Measurements from ENCODE around the gene ANAPC2. TPM values are rescaled to one million over a fixed set of nuclear protein-coding genes. Genes with fewer than 3 reads are reported as not detected.

Gene ANAPC2
- total and polyA plus RNA-seq, 7 donors, result 12.5 to 49.3 (median 23.2) TPM

- intact Hi-C loops (cut with DNase I), result no loop called here
- Histone ChIP-seq H3K36me3 (peaks cover 0 to 25% (median 9%) of the 10 kb centered on the region in 4 donors), H3K4me3 (no peak overlapping the region), H3K9me3 (no peaks in the 10 kb centered on the region), H3K4me1 (peaks cover 0 to 38% (median 34%) of the 10 kb centered on the region in 4 donors), H3K27me3 (no peaks in the 10 kb centered on the region), H3K27ac (no peak overlapping the region)
- 77 to 84% methylated on average over 14 of the region's 14 CpGs for WGBS, 2 donors
- DNase-seq, result no peak
- TF ChIP-seq POLR2AphosphoS5 (IDR thresholded peaks at IDR 0.05), result no peak
- TF ChIP-seq CTCF (IDR thresholded peaks at IDR 0.05), result no peak
- no peak for TF ChIP-seq EP300 (IDR thresholded peaks at IDR 0.05)
- TF ChIP-seq POLR2A (IDR thresholded peaks at IDR 0.05), result no peak
Observed at GRCh38 chr9:137193771-137194170, 5.4 kb upstream of the ANAPC2 start.

GRCh38 chr9:137192859-137193258 is 4.5 kb upstream of the ANAPC2 start:
- intact Hi-C loops (cut with DNase I), result no loop called here
- no peaks in the 10 kb centered on the region for H3K9me3 ChIP-seq
- H3K36me3 ChIP-seq, result peaks cover 0 to 25% (median 9%) of the 10 kb centered on the region in 4 donors
- H3K27me3 ChIP-seq, result no peaks in the 10 kb centered on the region
- TF ChIP-seq EP300 (IDR thresholded peaks at IDR 0.05), result no peak
- TF ChIP-seq CTCF (IDR thresholded peaks at IDR 0.05), result no peak
- TF ChIP-seq POLR2A (IDR thresholded peaks at IDR 0.05), result no peak
- no peak for TF ChIP-seq POLR2AphosphoS5 (IDR thresholded peaks at IDR 0.05)
- H3K4me3 ChIP-seq, result no peak overlapping the region
- peaks cover 0 to 33% (median 27%) of the 10 kb centered on the region in 4 donors for H3K4me1 ChIP-seq
- no peak for DNase-seq
- no peak overlapping the region for H3K27ac ChIP-seq
- WGBS, 2 donors, result 88 to 91% methylated on average over 2 of the region's 2 CpGs

GRCh38 chr9:137192448-137192780 is 4.1 kb upstream of the ANAPC2 start:
- no peak for DNase-seq
- Histone ChIP-seq H3K36me3 (peaks cover 0 to 25% (median 10%) of the 10 kb centered on the region in 4 donors), H3K27ac (no peak overlapping the region), H3K9me3 (no peaks in the 10 kb centered on the region), H3K4me1 (peaks cover 0 to 33% (median 27%) of the 10 kb centered on the region in 4 donors), H3K27me3 (no peaks in the 10 kb centered on the region), H3K4me3 (no peak overlapping the region)
- TF ChIP-seq POLR2A (IDR thresholded peaks at IDR 0.05) (no peak), EP300 (IDR thresholded peaks at IDR 0.05) (no peak), CTCF (IDR thresholded peaks at IDR 0.05) (no peak), POLR2AphosphoS5 (IDR thresholded peaks at IDR 0.05) (no peak)
- WGBS, 2 donors, result 80 to 91% methylated on average over 10 of the region's 10 CpGs
- intact Hi-C loops (cut with DNase I), result no loop called here

- no peak for DNase-seq
- Histone ChIP-seq H3K4me3 (no peak overlapping the region), H3K4me1 (peaks cover 0 to 37% (median 31%) of the 10 kb centered on the region in 4 donors), H3K27ac (no peak overlapping the region), H3K9me3 (no peaks in the 10 kb centered on the region), H3K27me3 (no peaks in the 10 kb centered on the region), H3K36me3 (peaks cover 0 to 25% (median 12%) of the 10 kb centered on the region in 4 donors)
- intact Hi-C loops (cut with DNase I), result no loop called here
- TF ChIP-seq CTCF (IDR thresholded peaks at IDR 0.05) (no peak), POLR2A (IDR thresholded peaks at IDR 0.05) (no peak), EP300 (IDR thresholded peaks at IDR 0.05) (no peak), POLR2AphosphoS5 (IDR thresholded peaks at IDR 0.05) (no peak)
- WGBS, 2 donors, result 87 to 90% methylated on average over 22 of the region's 22 CpGs
Observed at GRCh38 chr9:137191691-137192447, 3.5 kb upstream of the ANAPC2 start.

All from sigmoid colon (tissue), 7 donors.